ENCODE data around the gene AKR1E2. TPM values are rescaled to one million over a fixed set of nuclear protein-coding genes. Genes with fewer than 3 reads are reported as not detected.

AKR1E2 gene
- total and polyA plus RNA-seq, 9 of the 15 experiments (the other 6 are each of a cell fraction or from before 2014, with no cell fraction given) = 4.2 to 16.6 (median 9.8) TPM

DNA sequence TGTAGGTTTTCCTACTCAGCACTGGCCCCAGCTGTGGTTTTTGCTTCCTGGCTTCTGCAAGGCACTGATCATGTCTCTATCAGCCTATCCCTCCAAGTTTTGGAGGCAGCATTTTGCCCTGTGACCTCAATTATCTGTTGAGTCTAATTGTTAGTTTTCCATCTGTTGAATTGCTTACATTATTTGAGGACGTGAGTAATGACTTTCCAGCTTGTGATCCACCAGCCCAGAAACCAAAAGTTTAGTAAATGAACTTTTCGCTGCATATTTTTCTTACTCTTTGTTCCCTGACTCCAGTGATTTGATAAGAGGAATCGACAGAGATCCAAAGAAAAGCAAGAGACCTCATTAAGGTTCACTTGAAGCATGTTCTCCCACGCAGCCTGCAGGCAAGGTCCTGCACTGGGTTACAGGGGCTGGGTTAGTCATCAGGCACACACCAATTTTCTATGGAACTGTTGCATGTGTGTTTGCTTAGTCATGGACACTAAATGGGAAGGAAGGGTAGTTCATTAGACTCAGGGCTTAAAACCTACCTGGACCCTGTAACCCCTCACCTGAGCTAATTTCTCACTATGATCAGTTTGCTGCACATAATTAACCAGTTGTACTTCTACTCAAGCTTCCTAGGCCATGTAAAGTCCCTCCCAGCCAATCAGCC is 57.2 kb downstream of the AKR1E2 start (continued):
- TF ChIP-seq, protein P1, sequence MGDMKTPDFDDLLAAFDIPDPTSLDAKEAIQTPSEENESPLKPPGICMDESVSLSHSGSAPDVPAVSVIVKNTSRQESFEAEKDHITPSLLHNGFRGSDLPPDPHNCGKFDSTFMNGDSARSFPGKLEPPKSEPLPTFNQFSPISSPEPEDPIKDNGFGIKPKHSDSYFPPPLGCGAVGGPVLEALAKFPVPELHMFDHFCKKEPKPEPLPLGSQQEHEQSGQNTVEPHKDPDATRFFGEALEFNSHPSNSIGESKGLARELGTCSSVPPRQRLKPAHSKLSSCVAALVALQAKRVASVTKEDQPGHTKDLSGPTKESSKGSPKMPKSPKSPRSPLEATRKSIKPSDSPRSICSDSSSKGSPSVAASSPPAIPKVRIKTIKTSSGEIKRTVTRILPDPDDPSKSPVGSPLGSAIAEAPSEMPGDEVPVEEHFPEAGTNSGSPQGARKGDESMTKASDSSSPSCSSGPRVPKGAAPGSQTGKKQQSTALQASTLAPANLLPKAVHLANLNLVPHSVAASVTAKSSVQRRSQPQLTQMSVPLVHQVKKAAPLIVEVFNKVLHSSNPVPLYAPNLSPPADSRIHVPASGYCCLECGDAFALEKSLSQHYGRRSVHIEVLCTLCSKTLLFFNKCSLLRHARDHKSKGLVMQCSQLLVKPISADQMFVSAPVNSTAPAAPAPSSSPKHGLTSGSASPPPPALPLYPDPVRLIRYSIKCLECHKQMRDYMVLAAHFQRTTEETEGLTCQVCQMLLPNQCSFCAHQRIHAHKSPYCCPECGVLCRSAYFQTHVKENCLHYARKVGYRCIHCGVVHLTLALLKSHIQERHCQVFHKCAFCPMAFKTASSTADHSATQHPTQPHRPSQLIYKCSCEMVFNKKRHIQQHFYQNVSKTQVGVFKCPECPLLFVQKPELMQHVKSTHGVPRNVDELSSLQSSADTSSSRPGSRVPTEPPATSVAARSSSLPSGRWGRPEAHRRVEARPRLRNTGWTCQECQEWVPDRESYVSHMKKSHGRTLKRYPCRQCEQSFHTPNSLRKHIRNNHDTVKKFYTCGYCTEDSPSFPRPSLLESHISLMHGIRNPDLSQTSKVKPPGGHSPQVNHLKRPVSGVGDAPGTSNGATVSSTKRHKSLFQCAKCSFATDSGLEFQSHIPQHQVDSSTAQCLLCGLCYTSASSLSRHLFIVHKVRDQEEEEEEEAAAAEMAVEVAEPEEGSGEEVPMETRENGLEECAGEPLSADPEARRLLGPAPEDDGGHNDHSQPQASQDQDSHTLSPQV (IDR thresholded peaks at IDR 0.05) = peak; percentile 83
- TF ChIP-seq ZNF764 (CRISPR knock-in tag; IDR thresholded peaks at IDR 0.05; ENCODE audit: low read depth) (no peak), SMARCE1 (IDR thresholded peaks at IDR 0.05) (peak; percentile 80), ARNT (IDR thresholded peaks at IDR 0.05) (0 out of 4 replicates have a peak, but pooled peaks of 1 of the 2 experiments have one; percentile 32), ARID1B (IDR thresholded peaks at IDR 0.05) (peak; percentile 72), ZNF316 (IDR thresholded peaks at IDR 0.05) (peak; percentile 86), NR2C2 (CRISPR knock-in tag; IDR thresholded peaks at IDR 0.05) (no peak), NR2C2 (tag; IDR thresholded peaks at IDR 0.05) (peak; percentile 85), LEF1 (IDR thresholded peaks at IDR 0.05) (peak; percentile 39; the same call in 1 of the 2 replicates), JUND (IDR thresholded peaks at IDR 0.05; ENCODE audit: borderline replicate concordance, low read depth, low read length) (peak; percentile 90), JUND (tag; IDR thresholded peaks at IDR 0.05; ENCODE audit: borderline replicate concordance, low read depth, low read length) (peak; percentile 84; the same call in 2 of the 3 replicates), TRIM24 (IDR thresholded peaks at IDR 0.05) (peak in 1 of 2 experiments; percentile 68; a peak in 2 of 4 replicates), ZNF507 (tag; conservative IDR thresholded peaks at IDR 0.05) (no peak), ERF (CRISPR knock-in tag; IDR thresholded peaks at IDR 0.05) (0 out of 2 replicates have a peak, but pooled peaks have one; percentile 27), HMG20A (CRISPR knock-in tag; conservative IDR thresholded peaks at IDR 0.05) (no peak), L3MBTL2 (IDR thresholded peaks at IDR 0.05) (peak; percentile 85), NR4A1 (CRISPR knock-in tag; IDR thresholded peaks at IDR 0.05) (no peak), NR4A1 (tag; IDR thresholded peaks at IDR 0.05) (peak; percentile 47; the same call in 1 of the 2 replicates), TEAD4 (IDR thresholded peaks at IDR 0.05; ENCODE audit: low read length) (peak; percentile 34; the same call in 1 of the 2 replicates), TEAD4 (CRISPR knock-in tag; IDR thresholded peaks at IDR 0.05; ENCODE audit: borderline replicate concordance) (no peak), CHD2 (IDR thresholded peaks at IDR 0.05; ENCODE audit: low read depth, low read length) (no peak), EP400 (IDR thresholded peaks at IDR 0.05) (peak; percentile 16; the same call in 1 of the 2 replicates)
- TF ChIP-seq, protein P2, sequence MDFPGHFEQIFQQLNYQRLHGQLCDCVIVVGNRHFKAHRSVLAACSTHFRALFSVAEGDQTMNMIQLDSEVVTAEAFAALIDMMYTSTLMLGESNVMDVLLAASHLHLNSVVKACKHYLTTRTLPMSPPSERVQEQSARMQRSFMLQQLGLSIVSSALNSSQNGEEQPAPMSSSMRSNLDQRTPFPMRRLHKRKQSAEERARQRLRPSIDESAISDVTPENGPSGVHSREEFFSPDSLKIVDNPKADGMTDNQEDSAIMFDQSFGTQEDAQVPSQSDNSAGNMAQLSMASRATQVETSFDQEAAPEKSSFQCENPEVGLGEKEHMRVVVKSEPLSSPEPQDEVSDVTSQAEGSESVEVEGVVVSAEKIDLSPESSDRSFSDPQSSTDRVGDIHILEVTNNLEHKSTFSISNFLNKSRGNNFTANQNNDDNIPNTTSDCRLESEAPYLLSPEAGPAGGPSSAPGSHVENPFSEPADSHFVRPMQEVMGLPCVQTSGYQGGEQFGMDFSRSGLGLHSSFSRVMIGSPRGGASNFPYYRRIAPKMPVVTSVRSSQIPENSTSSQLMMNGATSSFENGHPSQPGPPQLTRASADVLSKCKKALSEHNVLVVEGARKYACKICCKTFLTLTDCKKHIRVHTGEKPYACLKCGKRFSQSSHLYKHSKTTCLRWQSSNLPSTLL (IDR thresholded peaks at IDR 0.05) = 0 out of 2 replicates have a peak, but pooled peaks have one; percentile 38
- TF ChIP-seq, protein P3, sequence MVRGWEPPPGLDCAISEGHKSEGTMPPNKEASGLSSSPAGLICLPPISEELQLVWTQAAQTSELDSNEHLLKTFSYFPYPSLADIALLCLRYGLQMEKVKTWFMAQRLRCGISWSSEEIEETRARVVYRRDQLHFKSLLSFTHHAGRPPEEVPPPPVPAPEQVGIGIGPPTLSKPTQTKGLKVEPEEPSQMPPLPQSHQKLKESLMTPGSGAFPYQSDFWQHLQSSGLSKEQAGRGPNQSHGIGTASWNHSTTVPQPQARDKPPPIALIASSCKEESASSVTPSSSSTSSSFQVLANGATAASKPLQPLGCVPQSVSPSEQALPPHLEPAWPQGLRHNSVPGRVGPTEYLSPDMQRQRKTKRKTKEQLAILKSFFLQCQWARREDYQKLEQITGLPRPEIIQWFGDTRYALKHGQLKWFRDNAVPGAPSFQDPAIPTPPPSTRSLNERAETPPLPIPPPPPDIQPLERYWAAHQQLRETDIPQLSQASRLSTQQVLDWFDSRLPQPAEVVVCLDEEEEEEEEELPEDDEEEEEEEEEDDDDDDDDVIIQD (CRISPR knock-in tag; IDR thresholded peaks at IDR 0.05) = no peak
